HG02973 (cell line): ENCODE measurements around the gene SLC9C1.
"Not testable (repeated sequence)": the region's sequence is repeated elsewhere in the genome, so short reads cannot be mapped to it uniquely, and the experiment has no call there.

Experiments used
- ATAC-seq: cut with Tn5 transposase; IDR thresholded peaks from one replicate; pipeline ENCODE4 v1.9.1; 2021; ENCODE audit warnings: moderate library complexity; ENCODE audit not compliant: unreplicated experiment

Gene SLC9C1

GRCh38 chr3:112199622-112200316 is 94.2 kb downstream of the SLC9C1 start:
- ATAC-seq = no peak

- ATAC-seq = no peak
These were observed 96.9 kb downstream of the SLC9C1 start for GRCh38 chr3:112197131-112197530.

- no peak for ATAC-seq
These were observed 106.7 kb downstream of the SLC9C1 start for GRCh38 chr3:112187300-112187699.

GRCh38 chr3:112185423-112186035 is 108.5 kb downstream of the SLC9C1 start:
- ATAC-seq = not testable (repeated sequence)

DNA sequence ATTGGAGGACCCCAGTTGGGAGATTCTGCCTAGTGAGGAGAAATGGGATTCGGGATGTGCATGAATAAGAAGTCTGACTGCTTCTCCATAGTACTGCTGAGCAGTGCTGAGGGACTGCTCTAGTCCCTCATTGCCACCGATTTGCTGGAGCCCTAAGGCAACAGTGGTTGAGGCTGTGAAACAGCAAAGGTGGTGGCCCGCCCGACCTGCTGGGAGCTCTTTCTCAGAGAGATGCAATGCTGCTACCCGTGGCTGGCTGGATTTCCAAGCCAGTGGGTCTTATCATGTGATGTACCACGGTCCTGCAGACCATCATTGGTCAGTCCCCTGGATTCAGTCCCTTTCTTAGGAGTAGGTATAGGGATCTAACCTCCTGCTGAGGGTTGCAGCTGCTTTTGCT is 118.4 kb downstream of the SLC9C1 start:
- no peak for ATAC-seq

DNA sequence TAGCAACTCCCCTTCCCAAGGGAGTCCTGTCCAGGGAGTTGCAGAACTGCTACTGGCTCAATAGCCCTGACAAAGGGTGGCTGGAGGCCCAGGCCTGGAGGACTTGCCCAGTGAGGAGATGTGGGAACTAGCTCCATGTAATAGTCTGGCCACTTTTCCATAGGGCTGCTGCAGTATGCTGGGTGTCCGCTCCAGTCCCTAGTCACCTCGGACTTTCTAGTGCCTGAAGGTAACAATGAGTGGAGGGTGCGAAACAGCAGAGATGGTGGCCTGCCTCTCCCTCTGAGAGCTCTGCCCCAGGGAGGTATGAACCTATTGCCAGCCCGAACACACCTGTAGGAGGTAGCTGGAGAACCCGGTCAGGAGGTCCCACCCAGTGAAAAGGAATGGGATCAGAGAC is 119.0 kb downstream of the SLC9C1 start:
- no peak for ATAC-seq

DNA sequence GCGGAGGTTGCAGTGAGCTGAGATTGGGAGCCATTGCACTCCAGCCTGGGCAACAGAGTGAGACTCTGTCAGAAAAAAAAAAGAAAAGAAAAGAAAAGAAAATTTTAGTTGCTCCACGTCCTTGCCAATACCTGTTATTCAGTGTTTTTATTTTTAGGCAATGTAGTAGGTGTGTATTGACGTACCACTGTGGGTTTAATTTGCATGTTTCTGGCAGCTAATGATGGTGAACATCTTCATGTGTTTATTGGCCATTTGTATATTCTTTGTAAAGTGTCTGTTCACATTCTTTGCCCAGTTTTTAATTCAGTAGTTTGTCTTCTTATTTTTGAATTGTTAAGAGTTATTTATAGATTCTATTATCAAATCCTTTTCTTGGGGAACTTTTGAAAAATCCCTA is 122.9 kb downstream of the SLC9C1 start:
- ATAC-seq = no peak

DNA sequence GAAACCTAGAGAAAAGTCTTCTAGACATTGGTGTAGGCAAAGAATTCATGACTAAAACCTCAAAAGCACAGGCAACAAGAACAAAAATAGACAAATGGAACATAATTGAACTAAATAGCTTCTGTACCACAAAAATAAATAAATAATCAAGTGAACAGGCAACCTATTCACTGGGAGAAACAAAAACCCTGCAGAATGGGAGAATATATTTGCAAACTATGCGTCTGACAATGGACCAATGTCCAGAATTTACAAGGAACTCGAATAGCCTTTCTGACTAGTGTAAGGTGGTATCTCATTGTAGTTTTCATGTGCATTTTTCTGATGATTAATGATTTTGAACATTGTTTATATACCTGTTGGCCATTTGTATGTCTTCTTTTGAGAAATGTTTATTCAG is 124.0 kb downstream of the SLC9C1 start:
- ATAC-seq = no peak

- ATAC-seq = no peak
These were observed 126.3 kb downstream of the SLC9C1 start for GRCh38 chr3:112167758-112168157.

DNA sequence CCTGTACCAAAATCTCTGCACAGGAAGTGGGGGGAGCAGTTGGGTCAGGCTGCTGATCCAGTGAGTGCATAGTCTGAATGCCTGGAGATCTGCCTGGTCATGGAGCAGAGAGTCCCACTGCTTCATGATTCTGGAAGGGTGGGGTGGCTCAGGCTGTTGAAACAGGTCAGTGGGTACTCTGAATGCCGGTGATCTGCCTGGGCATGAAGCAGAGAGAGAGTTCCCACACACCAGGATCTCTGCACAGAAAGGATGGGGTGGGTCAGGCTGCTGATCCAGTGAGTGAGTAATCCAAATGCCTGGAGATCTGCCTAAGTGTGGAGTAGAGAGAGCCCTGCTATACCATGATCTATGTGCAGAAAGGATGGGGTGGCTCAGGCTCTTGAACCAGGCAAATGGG is 144.9 kb downstream of the SLC9C1 start:
- no peak for ATAC-seq

- no peak for ATAC-seq
These were observed 150.3 kb downstream of the SLC9C1 start for GRCh38 chr3:112143689-112144088.

GRCh38 chr3:112143251-112143650 is 150.8 kb downstream of the SLC9C1 start:
- ATAC-seq = no peak

- ATAC-seq = no peak
These were observed 152.7 kb downstream of the SLC9C1 start for GRCh38 chr3:112141293-112141692.

DNA sequence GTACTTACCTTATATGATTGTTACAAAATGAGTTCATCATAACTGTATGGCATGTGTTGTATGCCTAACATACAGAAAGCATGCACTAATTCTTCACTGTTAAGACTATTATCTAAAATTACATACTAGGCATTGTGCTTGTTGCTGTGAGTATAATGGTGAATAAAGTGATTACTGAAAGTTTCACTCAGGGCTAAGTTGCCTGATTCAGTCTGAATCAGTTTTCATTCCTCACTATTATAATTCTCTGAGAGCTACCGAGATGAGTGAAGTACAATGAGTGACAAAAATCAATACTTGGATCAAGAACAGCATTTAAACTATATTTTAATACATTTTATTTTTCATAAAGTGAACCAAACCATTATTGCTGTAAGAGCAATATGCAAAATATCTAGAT is 153.4 kb downstream of the SLC9C1 start:
- no peak for ATAC-seq

DNA sequence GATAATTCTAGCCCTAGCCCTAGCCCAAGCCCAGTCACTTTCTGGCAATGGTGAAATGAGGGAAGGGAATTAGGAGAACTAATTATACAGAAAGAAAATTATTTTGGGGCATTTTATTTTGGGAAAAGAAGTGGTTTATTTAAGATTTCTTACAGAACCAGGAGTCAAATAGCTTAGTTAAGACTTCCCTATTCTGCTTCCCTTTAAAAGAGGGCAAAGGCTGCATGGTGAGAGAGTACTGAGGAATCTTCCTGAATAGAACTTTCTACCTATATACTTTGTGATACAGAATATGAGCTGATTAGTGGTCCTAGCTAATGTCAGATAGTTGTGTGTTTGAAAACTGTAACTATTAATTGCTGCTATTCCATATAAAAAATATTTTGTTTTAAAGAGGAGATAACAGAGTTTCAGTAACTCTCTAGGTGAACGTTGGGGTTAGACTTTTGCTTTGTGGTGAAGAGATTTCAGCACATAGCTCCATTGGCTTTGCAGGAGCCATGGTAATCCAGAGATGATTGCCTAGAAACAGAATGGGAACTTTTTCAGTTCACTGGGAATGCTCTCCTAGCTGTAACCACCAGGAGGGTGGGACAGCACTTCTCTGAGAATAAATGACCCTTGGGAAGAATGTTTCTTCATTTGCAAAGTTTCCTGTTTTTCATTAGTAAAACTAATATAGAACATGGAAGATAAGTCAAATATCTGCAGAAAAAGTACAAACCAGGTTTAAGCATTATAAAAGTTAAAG is 155.6 kb downstream of the SLC9C1 start:
- no peak for ATAC-seq

GRCh38 chr3:112137781-112138180 is 156.2 kb downstream of the SLC9C1 start:
- no peak for ATAC-seq

GRCh38 chr3:112136959-112137693 is 156.9 kb downstream of the SLC9C1 start:
- ATAC-seq = no peak

- no peak for ATAC-seq
These were observed 158.0 kb downstream of the SLC9C1 start for GRCh38 chr3:112136046-112136445.

- ATAC-seq = no peak
These were observed 159.5 kb downstream of the SLC9C1 start for GRCh38 chr3:112134335-112135124.

DNA sequence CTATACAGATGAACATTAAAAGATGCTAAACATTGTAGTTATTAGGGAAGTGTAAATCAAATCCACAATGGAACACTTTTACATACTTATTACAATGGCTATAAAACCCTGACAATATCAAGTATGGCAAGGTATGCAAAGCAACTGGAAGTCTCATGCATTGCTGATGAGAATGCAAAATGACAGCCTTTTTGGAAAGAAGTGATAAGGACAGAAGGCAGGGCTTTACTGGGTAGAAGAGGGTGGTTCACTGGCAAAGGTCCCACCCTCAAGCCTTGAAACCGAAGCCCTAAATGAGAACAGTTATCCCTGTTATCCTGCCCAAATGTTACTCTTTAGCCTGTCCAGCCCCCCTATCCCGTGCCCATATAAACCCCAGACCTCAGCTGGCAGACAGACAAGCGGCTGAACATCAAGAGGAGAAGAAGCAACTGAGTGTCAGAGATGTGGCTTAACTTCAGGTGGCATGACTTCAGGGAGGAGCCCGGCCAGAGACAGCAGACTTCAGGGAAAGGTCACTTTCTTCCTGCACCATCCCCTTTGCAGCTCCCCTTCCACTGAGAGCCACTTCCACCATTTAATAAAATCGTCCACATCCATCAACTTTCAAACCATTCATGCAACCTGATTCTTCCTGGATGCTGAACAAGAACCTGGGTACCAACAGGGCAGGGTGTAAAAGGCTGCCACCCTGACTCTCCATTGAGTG is 160.2 kb downstream of the SLC9C1 start:
- no peak for ATAC-seq
